NCI-H2227 treated with DMSO at 0.1 percent for 48 hours (cell line): ENCODE data around the gene SUGCT.

Experiments used
- DNase-seq: peaks from one replicate; lab custom pipeline; 2025; lab: John Stamatoyannopoulos, UW

SUGCT gene

DNA sequence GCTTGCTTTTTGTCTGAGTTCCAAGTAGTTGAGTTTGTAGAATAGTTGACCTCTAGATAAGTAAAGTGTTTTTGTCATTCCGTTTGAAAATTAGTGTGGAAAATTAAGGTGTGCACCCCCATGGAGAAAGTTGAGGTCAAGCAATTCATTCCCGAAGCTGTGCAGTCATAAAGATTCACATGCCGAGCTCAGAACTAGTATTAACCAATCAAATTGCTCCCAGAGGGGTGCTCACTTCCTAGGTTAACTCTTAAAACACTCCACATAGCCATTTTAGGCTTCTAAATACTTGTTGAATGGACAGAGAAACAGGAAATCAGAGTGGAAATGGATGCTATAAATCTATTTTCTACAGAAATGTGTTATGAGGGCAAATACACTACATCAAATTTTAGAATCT, 638.9 kb downstream of the SUGCT start:
- DNase-seq = no peak

DNA sequence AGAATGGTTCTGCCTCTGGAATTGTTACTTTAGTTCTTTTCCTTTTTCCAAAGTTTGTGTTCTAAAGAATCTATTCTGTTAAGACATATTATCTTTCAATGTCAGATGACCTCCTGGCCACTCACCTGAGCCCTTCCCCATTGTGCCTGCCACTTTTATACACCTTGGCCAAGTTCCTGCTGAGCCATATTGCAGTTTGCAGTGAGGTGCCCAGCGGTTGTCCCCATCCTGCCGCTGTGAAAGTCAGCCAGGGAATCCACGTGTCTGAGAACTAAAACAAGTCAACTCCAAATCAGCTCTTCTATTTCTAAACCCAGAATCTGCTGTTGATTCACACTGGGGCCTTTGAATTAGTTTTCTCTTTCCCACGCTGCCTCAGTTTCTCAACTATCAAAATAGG, 641.1 kb downstream of the SUGCT start:
- DNase-seq = no peak

DNA sequence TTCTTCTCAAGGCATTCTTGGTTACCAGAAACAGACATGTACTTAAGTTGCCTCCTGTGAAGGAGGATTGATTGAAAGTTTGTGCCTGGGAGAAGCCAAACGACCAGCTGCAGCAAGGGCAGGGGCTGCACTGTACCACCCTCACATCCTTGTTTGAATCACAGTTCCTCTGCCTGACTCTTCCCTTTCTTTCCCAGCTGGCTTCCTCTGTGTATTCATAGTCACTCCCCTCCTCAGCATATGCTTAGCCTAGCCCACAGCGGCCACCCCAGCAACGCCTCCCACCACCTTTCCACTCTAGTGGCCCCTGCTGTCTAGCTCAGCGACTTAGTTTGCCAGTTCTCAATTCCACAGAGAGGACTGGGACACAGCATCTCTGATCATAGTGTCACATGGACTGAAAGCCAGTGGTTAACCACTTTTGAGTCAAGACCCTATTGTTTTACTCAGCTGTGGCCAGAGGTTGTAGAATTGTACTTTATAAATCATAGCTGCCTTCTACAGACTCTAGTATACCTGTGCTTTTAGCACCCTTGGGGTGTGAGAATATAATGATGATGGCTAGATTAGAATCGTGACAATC, 643.0 kb downstream of the SUGCT start:
- no peak for DNase-seq

DNA sequence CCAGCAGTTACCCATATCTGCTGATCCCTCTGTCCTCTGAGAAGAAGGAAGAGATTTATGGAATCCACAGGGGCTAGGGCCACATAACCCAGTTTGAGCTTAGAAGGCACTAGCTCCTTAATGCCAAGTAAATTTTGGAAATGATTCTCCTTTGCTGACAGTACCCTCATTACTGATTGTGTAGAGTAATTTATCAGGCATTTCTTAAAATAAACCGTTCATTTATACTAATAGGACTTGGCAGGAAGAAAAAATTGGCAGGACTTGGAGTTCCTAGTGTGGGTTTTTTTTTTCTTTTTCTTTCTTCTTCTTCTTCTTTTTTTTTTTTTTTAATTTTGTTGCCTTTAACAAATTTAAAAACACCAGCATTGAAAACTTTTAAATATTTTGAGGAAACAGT, 645.7 kb downstream of the SUGCT start:
- no peak for DNase-seq

DNA sequence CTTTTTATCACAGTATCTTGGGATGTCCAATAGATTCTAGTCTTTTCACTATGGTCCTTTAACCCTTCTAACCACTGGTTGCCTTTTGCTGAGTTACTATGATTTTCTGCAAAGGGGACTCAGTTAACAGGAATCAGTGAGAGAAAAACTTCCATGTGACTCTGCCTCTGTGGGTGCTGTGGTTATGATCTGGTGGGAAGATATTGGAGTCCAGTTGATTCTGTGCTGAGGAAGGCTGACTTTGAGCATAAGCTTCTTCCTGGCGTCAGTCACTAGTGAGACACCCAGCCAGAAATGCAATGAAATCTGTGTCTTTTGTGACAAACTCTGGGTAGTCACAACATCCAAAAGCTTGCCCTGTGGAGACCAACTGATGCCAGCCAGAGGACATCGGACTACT, 648.0 kb downstream of the SUGCT start:
- DNase-seq = no peak

DNA sequence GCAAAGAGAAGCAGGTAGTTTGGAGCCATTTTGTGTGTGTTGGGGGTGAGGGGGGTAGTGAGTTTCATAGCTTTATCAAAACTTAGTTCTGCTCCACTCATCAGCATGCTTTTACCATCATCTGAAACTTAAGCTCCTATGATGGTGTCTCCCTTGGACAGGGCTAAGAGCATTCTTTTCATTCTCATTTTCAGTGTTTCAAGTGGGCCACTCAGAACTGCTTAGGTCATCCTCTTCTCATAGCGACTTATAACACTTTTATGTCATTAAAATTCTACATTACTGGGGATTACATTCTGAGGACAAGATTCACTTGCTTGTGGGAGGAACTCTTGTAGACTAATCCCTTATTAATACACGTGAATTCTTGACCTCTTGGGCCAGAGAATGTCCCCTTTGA, 649.4 kb downstream of the SUGCT start:
- DNase-seq = no peak

DNA sequence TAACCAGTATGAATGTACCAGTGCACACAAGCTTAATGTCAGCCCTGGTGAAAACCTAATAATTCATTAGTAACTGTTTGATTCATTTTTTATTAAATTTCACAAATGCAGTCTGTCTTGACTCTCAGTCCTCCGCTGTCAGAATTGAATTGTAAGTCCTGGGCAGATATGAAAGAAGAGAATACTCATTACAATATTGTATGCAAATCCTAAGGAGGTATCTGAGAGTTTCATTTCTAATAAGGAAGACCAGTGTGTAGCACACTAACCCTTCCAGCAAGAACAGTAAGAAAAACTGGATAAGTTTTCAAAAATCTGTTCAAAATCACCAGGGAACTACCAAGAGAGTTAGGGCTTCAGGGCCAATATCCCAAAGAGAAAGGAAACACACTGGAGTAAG, 652.1 kb downstream of the SUGCT start:
- DNase-seq = no peak

DNA sequence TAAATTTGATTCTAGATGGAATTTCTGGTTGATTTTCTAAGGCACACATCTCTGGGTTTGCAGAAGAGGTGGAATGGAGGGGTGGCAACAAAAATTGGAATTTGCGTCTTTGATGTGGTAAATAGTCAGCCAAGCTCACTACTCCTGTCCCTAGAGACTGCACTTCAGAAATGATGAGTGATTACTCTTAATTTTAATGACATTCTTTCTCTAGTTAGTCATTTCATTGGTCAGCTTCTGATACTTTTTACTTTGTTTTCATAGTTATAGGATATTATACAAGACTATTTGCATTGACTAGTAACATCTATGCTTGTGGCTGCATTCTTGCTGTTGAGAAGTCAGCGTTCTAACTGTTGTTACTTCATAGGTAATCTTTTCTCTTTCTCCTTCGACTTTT, 658.3 kb downstream of the SUGCT start:
- no peak for DNase-seq

DNA sequence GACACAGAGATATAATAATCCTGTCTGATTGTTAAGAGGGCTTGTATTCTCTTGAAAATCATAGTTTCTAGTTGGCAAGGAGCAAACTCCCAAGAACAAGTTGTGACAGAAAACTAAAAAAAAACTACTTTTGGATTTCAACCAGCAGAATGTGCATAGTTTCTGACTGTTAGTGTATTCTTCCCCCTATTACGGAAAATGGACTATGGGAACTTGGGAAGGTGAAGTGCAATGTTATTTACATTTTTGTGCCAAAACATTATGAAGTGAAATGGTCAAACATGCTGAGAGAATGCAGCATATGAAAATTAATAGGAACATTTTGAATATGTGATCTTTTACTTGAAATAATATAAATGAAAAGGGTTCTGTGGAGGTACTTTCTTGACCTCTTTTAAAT, 660.8 kb downstream of the SUGCT start:
- DNase-seq = no peak

DNA sequence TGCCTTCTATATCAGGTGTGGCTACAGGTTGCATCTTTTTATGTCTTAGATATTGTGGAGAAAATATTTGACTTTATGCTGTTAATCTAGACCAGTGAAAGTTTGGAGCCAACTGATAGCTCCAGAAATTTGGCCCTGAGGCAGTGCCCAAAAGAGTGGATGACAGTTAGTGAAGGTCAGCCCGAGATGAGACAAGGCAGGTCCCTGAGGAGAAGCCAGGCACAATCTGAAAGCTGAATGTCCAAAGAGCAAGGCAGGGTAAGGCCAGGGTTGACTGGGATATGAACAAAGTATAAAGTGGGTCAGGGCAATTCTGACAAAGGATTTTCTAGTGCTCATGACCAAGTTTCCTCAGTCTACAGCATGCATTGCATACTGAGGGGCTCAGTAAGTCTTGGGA, 661.9 kb downstream of the SUGCT start:
- DNase-seq = no peak

DNA sequence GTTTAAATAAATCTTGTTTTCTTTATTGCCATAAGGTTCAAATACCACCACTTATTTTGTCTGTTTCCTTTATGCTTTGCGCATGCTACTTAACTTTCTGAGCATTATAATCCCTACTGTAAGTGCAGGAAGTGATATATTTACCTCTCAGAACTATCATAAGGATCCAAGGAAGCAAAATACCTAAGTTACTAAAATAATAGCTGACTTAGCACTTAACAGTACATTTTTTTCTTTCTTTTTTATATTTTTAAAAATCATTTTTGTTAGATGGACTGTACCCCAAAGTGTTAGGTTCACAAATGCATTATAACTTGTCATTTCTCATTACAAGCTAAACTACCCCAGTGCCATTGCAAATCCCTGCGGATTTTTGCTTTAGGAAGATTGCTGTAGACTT, 663.8 kb downstream of the SUGCT start:
- no peak for DNase-seq

DNA sequence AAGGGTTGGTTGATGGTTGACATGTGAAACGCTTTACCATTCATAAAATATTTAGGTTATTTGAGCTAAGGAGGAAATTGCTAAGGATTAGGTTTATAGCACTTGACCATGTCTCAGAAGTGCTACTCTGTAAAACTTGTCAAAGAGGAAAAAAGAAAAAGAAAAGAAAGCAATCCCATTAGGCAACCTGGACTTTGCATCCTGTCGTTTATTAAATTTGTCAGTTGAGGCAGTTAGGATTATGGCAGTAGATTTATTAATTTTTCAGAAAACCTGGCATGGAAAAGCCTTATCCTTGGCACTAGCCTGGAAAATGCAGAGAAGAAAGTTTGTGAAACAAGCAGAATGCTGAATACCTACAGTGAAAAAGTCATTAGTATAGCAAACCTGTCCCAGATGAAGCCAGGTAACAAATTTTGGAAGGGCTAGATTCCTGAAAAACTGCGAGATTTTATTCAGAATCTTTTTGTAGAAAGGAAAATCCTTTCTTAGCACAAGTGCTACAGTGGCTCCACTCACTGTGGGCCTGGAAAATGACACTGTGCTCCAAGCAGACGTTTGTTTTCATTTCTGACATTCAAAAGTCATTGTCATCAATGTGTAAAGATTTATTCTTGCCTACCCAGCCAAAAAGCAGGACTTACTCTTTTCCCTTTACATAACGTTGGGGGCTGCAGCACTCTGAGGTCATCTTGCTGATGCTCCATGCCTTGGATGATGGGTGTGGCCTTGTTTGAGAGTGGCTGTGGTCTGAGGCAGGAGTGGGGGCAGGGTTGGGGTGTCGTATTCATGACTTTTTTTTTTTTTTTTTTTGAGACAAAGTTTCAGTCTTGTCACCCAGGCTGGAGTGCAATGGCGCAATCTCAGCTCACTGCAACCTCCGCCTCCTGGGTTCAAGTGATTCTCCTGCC, 664.9 kb downstream of the SUGCT start:
- no peak for DNase-seq

DNA sequence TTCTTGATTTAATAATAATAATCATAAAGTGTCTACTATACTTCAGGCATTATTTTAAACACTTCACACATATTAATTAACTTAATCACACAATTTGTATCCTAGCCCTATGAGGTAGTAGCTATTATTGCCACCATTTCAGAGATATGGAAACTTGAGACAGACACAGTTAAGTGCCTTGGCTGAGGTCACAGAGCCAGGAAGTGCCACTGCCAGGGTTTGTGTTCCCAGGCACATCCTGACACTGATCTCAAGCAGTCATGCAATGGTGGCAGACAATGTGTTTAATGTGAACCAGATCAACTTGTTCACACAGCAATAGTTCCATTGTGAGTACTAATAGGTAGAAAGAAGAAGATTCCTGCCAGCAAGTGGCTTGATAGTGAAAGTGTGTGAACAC, 666.0 kb downstream of the SUGCT start:
- no peak for DNase-seq

DNA sequence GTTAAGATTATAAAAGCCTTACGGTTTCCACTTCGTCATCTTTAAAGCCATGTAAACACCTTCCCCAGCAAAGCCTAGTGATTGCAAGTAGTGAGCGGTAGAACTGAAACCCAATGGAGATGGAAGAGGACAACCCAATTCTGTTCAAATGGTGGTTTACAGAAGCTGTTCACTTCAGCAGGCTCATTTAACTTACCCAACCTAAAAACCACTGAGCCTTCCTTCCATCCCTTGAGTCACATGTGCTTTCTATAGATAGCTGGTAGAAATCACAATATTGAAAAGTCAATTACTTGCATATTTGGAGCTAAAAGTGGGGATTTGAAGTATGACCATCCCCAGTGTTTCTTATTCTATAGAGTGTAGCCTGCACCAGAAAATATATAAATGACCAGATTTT, 667.7 kb downstream of the SUGCT start:
- no peak for DNase-seq

DNA sequence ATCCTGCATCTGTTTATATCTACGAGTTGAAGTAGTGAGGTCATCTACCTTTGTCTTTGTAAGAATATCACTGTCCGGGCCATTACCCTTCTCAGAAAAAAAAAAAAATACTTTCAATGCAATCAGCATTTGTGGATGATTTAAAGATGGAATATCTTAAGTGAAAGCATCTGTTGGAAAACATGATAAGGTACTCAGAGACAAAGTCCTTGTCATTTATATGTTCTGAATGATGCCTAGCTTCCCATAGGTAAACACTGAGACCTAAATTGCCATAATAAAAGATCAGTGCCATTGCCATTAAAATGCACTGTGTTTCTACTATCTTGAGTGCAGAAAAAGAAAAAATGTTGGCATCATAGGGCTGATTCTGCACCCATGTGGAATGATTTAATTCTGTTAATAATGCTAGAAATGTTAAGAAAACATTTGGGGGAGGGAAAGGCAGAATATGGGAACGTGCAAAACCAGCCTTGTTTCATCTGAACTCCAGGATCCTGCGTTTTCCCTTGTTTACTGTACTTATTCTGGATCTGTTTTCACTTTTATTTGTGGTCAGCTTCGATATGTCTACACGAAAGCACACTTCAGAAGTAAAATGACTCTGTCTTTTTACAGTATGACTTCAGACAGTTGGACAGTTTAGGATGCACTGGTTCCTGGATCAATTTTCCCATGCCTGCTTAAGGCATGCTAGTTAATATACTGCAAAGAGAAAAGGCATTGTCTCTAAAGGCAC, 669.8 kb downstream of the SUGCT start:
- no peak for DNase-seq

DNA sequence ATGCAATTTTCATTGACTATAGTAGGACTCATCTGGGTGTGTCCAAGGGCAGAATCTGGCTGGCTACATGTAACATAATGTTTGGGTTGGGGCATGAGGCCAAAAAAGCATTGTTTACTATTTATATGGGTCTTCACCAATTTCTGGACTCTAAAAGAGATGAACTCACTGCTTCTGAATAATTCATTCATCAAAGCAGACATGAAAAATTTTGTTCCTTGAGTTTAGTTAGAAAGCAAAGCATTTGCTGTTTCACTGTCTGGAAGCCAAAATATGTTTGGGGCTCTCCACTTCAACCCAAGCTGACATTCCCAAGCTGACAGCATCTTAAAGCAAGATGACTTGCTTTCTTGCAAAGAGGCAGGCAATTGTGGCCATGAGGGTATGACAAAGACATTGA, 670.6 kb downstream of the SUGCT start:
- DNase-seq = no peak

DNA sequence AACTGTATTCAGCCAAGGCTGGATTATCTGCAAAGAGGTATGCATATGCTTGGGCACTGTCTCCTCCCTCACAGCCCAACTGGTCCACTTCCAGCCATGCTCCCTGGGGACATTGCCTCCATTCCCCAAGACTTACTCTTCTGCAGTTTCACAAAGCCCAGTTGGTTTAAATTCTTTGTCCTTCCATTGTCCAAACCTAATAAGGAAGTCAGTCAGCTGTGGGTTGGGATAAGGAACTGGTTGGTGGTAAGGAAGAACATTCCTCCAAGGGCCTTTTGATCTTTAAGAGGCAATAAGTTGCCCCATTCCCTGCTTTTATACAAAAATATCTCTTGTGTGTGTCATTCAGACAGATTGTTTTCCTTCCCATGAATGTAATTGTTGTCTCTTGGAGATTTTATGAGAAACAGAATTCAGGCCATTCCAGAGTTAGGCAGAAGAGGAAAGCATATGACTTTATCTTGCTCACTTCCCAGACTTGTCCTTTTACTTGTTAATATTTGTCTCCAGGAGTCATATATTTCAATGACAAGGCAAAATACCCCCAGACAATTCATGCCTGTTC, 673.7 kb downstream of the SUGCT start:
- no peak for DNase-seq

DNA sequence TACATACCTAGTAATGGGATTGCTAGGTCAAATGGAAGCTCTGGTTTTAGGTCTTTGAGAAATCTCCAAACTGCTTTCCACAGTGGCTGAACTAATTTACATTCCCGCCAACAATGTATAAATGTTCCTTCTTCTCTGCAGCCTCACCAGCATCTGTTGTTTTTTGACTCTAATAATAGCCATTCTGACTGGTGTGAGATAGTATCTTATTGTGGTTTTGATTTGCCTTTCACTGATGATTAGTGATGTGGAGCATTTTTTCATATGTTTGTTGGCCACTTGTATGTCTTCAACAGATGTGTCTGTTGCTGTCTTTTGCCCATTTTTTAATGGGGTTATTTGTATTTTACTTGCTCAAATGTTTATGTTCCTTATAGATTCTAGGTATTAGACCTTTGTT, 675.5 kb downstream of the SUGCT start:
- no peak for DNase-seq

DNA sequence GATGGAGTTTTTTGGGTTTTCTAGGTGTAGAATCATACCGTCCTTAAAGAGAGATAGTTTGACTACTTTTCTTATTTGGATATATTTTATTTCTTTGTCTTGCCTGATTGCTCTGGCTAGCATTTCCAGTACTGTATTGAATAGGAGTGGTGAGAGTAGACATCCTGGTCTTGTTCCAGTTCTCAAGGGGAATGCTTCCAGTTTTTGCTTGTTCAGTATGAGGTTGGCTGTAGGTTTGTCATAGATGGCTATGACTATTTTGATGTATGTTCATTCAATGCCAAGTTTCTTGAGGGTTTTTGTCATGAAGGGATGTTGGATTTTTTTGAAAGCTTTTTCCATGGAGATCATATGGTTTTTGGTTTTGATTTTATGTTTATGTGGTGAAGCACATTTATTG, 676.9 kb downstream of the SUGCT start:
- no peak for DNase-seq

DNA sequence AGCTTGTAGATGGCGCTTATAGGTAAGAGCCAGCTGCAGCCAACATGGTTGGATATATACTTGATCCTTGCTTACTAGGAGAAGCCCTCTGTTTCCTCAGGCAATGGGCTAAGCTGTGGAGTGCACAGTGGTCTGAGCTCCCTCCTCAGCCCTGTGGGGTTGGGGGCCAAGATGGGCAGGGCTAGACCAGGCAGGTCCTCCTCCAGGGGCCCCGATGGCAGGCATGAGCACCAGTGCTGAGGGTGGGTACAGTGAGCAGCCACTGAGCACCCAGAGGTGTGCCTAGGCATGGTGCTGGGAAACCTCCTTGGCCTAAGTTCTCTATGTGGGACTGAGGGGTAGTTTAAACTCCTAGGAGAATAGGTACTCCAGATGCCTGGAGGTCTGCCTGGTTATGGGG, 680.2 kb downstream of the SUGCT start:
- DNase-seq = no peak

DNA sequence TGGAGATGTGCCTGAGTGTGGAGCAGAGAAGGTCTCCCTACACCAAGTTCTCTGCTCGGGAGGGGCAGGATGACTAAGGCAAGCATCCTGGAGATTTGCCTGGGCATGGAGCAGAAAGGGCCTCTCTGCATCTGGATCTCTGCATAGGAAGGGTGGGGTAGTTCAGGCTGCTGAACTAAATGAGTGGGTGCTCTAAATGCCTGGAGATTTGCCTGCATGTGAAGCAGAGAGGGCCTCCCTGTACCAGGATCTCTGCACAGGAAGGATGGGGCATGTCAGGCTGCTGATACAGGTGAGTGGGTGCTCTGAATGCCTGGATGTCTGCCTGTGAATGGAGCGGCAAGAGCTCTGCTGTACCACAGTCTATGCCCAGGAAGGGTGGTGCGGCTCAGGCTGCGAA, 680.7 kb downstream of the SUGCT start:
- DNase-seq = no peak

DNA sequence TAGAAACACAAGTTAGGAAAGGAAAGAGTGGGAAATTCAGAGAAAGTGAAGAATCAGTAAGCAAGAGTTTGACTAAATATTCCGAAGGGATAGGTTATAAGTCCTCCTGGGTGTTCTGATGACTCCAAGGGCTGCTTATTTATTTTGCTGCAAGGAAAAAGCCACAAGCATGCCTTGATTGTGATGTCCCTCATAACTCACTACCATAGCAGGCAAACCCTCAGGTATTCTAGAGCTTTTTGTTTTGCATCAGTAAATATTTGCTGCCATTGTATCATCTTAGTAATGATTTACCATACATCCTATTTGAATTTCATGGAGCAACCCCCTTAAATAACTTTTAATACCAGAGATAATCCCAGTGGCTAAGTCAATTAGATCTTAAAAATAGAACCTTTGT, 688.1 kb downstream of the SUGCT start:
- DNase-seq = no peak

DNA sequence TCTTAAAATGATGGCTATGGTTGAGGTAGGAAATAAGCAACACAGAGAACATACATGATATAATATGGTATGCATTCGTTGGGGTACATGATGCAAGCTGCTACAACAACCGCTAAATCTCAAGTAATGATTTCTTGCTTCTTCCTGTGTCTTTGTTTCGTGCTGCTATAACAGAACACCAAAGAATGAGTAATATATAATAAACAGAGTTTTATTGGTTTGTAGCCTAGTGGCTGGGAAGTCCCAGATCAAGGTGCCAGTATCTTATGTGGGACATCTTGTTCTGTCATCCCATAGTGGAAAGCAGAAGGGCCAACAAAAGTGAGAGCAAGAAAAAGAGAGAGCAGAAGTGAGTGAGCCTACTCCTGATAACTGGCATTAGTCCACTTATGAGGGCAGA, 689.7 kb downstream of the SUGCT start:
- DNase-seq = no peak
